GM18505 (cell line): ENCODE measurements around the gene FA2H.

Experiments used
- ATAC-seq: cut with Tn5 transposase; IDR thresholded peaks from one replicate; pipeline ENCODE4 v1.9.1; 2021; ENCODE audit not compliant: unreplicated experiment
- POLR2A ChIP-seq: IDR thresholded peaks from 4 replicates; pipeline ENCODE4 v1.6.1; 2011; ENCODE audit warnings: borderline replicate concordance; ENCODE audit not compliant: insufficient read depth, insufficient read length; ENCODE audit errors: extremely low read depth

FA2H gene

DNA sequence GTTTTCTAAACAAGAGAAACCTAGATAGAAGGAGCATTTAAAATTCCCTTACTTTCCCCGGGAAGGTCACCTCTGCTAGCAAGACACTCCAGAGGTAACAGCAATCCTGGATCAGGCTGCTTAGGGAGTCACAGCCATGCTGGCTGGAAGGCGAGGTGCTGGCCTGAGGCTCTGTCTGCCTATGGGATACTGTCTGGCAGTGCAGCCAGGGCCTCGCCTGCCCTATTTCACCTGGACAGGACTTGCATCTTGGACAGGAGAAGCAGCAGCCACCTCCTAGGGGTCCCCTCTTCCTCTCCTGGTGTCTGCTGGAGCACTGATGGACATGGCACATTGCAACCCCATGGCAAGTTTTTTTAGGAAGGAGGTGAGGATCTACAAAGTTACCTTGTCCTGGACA, 15.1 kb downstream of the FA2H start:
- no peak for TF ChIP-seq POLR2A
- ATAC-seq = no peak

DNA sequence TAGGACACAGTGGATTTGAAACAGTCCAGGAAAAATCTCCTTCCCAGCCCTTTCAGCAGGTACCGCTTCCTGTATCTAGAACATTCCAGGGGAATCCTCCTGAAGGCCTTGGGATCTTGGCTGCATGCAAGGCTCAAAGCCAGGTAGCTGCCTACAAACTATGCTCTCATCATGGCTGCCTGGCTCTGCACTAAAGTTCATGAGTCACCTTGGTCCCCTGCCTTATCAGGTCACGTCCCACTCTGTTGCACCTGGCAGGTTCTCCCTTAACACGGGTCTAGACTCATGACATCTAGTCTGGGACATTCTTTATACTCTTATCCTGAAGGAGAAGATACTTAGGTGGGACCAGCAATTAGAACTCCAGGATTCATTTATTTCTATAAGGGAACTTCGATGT, 15.8 kb downstream of the FA2H start:
- TF ChIP-seq POLR2A = no peak
- ATAC-seq = no peak

DNA sequence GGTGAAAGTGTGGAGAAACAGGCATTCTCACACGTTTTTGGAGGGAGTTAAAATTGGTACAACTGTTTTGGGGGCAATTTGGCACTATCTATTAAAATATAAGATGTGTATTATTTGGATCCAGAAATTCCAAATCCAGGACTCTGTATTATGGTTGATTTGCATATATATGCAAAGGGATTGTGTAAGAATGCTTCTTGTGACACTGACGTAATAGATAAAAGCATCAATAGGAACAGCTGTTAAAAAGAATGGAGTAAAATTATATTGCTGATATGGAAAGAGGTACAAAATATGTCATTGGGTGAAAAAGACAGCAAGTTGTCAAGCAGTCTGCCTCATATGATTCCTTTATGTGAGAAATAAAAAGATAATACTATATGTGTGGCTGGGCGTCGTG, 17.3 kb downstream of the FA2H start:
- no peak for ATAC-seq
- no peak for TF ChIP-seq POLR2A

GRCh38 chr16:74756203-74756602, 18.4 kb downstream of the FA2H start:
- TF ChIP-seq POLR2A = no peak
- ATAC-seq = no peak

DNA sequence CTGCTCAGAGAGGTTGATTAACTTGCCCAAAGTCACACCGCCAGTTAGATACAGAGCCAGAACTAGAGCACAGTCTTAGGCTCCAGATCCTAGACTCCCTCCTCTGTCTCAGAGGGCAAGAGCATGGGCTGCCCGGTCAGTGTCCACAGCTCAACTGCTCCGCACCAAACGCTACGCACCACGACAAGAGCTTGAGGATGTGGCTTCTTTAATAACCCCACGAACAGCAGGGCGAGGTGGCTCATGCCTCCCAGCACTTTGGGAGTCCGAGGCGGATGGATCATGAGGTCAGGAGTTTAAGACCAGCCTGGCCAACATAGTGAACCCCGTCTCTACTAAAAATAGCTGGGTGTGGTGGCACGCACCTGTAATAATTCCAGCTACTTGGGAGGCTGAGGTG, 21.4 kb downstream of the FA2H start:
- ATAC-seq = no peak

DNA sequence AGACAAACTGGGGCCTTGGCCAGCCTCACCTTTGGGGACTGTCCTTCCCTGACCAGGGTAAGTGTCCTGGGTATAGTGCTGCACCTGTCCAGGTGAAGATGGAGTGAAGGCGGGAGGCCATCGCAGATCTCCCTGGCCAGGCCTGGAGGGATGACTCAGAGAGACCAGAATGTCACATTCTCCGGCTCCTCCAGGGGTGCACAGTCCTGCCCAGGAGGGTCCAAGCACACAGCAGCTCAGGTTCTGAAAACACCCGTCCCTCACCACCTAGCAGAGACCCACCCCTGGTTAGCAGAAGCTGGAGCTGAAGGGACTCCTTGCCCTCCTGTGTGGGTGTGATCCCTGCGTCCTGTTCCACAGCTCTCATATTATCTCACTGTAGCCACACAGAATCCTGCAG, 21.9 kb downstream of the FA2H start:
- TF ChIP-seq POLR2A = no peak
- no peak for ATAC-seq

More for the DNA sequence above, 21.4 kb downstream of the FA2H start:
- TF ChIP-seq POLR2A = no peak

DNA sequence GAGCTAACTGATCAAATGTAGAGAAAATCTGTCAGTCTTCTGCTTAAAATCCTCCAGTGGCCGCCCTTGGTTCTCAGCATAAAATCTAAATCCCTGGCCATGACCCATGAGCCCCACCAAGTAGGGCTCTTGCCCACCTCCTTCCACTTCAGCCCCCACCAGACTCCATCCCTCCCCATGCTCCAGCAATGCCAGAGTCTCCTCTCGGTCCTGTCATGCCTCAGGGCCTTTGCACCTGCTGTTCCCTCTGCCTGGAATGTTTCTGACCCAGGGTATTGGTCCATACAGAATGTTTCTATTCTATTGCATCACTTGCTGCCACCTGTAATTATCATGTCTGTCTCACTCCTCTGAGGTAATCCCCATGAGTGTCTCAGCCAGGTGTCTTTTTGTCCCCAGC, 22.4 kb downstream of the FA2H start:
- TF ChIP-seq POLR2A = no peak
- ATAC-seq = no peak

DNA sequence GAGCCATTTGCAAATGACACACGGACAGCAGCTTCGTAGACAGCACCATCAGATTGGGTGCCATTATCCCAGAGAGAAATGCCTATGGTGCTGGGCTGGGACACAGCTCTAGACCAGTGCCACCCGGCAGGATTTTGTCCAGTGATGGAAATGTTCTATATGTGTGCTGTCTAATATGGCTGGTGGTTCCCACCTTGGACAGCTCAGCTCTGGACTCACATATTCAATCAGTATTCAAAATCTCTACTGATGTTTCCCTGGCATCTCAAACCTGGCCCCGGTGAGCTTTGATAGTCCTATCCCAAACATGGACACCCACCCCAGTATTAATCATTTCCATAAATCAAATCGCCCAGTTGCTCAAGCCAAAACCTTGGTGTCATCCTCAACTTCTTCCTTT, 23.0 kb downstream of the FA2H start:
- no peak for TF ChIP-seq POLR2A
- ATAC-seq = no peak

- no peak for ATAC-seq
- TF ChIP-seq POLR2A = no peak
Measured at GRCh38 chr16:74749291-74750055, 25.1 kb downstream of the FA2H start.

- TF ChIP-seq POLR2A = no peak
- ATAC-seq = no peak
Measured at GRCh38 chr16:74748616-74749026, 26.0 kb downstream of the FA2H start.

DNA sequence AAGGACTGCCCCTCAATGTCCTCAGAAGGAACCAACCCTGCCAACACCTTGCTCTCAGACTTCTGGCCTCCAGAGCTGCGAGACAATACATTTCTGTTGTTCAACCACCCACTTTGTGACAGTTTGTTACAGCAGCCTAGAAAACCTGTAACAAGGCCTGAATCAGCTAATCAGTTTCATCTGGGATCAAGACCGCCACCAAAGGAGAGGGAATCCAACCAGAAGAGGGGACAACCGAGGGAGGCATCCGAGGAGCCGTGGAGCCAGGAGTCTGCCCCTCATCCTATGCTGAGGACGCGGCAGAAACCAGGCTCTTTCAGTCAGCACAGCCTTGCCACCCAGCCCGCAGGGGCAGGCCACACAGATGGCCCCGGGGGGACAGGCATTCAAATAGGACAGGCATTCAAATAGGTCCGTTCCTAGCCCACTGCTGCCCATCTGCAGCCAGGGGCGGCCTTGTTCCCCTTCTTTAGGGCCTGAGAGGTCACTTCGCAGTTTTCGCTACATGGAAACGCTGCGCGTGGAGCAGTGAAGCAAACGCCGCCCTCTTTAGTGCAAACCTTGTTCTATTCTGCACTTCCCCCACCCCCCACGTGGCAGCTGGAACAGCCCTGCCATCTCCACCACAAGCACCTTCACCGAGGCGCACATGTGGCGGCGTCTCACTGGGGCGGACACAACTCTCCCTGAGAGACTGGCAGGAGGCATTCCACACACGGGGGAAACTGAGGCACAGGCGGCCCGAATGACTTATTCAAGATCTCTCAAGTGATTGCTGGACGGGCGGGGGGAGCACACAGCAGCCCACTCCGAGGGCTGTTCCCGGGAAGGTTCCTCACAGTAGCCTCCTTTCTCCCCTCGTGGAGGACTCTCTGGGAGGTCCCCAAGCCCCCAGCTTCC, 26.7 kb downstream of the FA2H start:
- no peak for TF ChIP-seq POLR2A
- ATAC-seq = no peak

GRCh38 chr16:74745926-74746325, 28.7 kb downstream of the FA2H start:
- TF ChIP-seq POLR2A = no peak
- no peak for ATAC-seq

- no peak for ATAC-seq
- TF ChIP-seq POLR2A = no peak
Measured at GRCh38 chr16:74745109-74745615, 29.5 kb downstream of the FA2H start.

GRCh38 chr16:74744566-74744965, 30.1 kb downstream of the FA2H start:
- ATAC-seq = no peak
- no peak for TF ChIP-seq POLR2A
